Measurements from ENCODE around the gene IQCF5. TPM values are rescaled to one million over a fixed set of nuclear protein-coding genes. Genes with fewer than 3 reads are reported as not detected.

The IQCF5 gene

GRCh38 chr3:51830836-51831385 lies 44.5 kb downstream of the IQCF5 start:
- no peaks in the 10 kb centered on the region for H3K4me1 ChIP-seq (ENCODE audit: control insufficient read depth in 2 of 2, insufficient read depth in 1 of 2, low read depth in 1 of 2, low read length in 2 of 2)
- no peak overlapping the region for H4K8ac ChIP-seq (ENCODE audit: low read depth, low read length)
- no peak overlapping the region for H3K9ac ChIP-seq (ENCODE audit: low read depth, low read length, poor library complexity)
- H4K91ac ChIP-seq (ENCODE audit: low read depth, low read length, poor library complexity): no peak overlapping the region
- H3K14ac ChIP-seq (ENCODE audit: low read length): no peak overlapping the region
- WGBS, 2 donors (ENCODE audit: extremely low coverage in 2 of 2, insufficient read length in 2 of 2, insufficient replicate concordance in 1 of 2): no CpG with 5 or more reads among the region's 4 CpGs
- no peaks in the 10 kb centered on the region for H3K27me3 ChIP-seq (ENCODE audit: control insufficient read depth in 3 of 3, insufficient read depth in 3 of 3, low read depth in 1 of 3, low read length in 3 of 3)
- H2AK5ac ChIP-seq (ENCODE audit: low read depth, low read length): no peak overlapping the region
- no peak overlapping the region for H2BK120ac ChIP-seq (ENCODE audit: low read depth, low read length)
- no peak overlapping the region for H3K18ac ChIP-seq (ENCODE audit: low read length)
- no peak overlapping the region for H3K4me3 ChIP-seq (ENCODE audit: low read length in 2 of 2)
- no peak overlapping the region for H3K4ac ChIP-seq (ENCODE audit: low read length)
- no peaks in the 10 kb centered on the region for H3K79me1 ChIP-seq (ENCODE audit: low read depth, low read length)
- H2BK12ac ChIP-seq (ENCODE audit: low read length): no peak overlapping the region
- H3K4me2 ChIP-seq (ENCODE audit: insufficient read depth, low read length, poor library complexity, severe bottlenecking): no peak overlapping the region
- no peak for DNase-seq (ENCODE audit: low spot score)
- H2BK15ac ChIP-seq (ENCODE audit: low read length): no peak overlapping the region
- H2AFZ ChIP-seq (ENCODE audit: low read length): no peak overlapping the region
- H2BK5ac ChIP-seq (ENCODE audit: low read length): no peak overlapping the region
- no peak overlapping the region for H3K27ac ChIP-seq (replicated peaks; ENCODE audit: low read length)
- H3K36me3 ChIP-seq (replicated peaks in 1 of 2; ENCODE audit: control insufficient read depth in 2 of 2, insufficient read depth in 2 of 2, low read length in 2 of 2): no peaks in the 10 kb centered on the region
- H3K23ac ChIP-seq (ENCODE audit: low read depth, low read length, poor library complexity): no peak overlapping the region
- peaks cover 5 to 7% of the 10 kb centered on the region in 2 donors for H3K9me3 ChIP-seq (replicated peaks in 1 of 2; ENCODE audit: control insufficient read depth in 2 of 2, insufficient read depth in 1 of 2, low read depth in 1 of 2, low read length in 2 of 2)

GRCh38 chr3:51830345-51830744 lies 45.1 kb downstream of the IQCF5 start:
- Histone ChIP-seq H3K4me1 (ENCODE audit: control insufficient read depth in 2 of 2, insufficient read depth in 1 of 2, low read depth in 1 of 2, low read length in 2 of 2) (no peaks in the 10 kb centered on the region), H3K36me3 (replicated peaks in 1 of 2; ENCODE audit: control insufficient read depth in 2 of 2, insufficient read depth in 2 of 2, low read length in 2 of 2) (no peaks in the 10 kb centered on the region), H3K27me3 (ENCODE audit: control insufficient read depth in 3 of 3, insufficient read depth in 3 of 3, low read depth in 1 of 3, low read length in 3 of 3) (no peaks in the 10 kb centered on the region), H4K8ac (ENCODE audit: low read depth, low read length) (no peak overlapping the region), H3K4ac (ENCODE audit: low read length) (no peak overlapping the region), H2BK12ac (ENCODE audit: low read length) (no peak overlapping the region), H3K4me3 (ENCODE audit: low read length in 2 of 2) (no peak overlapping the region), H3K14ac (ENCODE audit: low read length) (no peak overlapping the region), H2BK120ac (ENCODE audit: low read depth, low read length) (no peak overlapping the region), H2AFZ (ENCODE audit: low read length) (no peak overlapping the region), H2BK15ac (ENCODE audit: low read length) (no peak overlapping the region), H3K23ac (ENCODE audit: low read depth, low read length, poor library complexity) (no peak overlapping the region), H3K9ac (ENCODE audit: low read depth, low read length, poor library complexity) (no peak overlapping the region), H3K79me1 (ENCODE audit: low read depth, low read length) (no peaks in the 10 kb centered on the region), H3K9me3 (replicated peaks in 1 of 2; ENCODE audit: control insufficient read depth in 2 of 2, insufficient read depth in 1 of 2, low read depth in 1 of 2, low read length in 2 of 2) (peaks cover 5 to 7% of the 10 kb centered on the region in 2 donors), H2BK5ac (ENCODE audit: low read length) (peak overlapping the region; percentile 31), H4K91ac (ENCODE audit: low read depth, low read length, poor library complexity) (no peak overlapping the region), H3K4me2 (ENCODE audit: insufficient read depth, low read length, poor library complexity, severe bottlenecking) (no peak overlapping the region), H3K27ac (replicated peaks; ENCODE audit: low read length) (no peak overlapping the region), H2AK5ac (ENCODE audit: low read depth, low read length) (no peak overlapping the region), H3K18ac (ENCODE audit: low read length) (no peak overlapping the region)
- no CpG with 5 or more reads among the region's 13 CpGs for WGBS, 2 donors (ENCODE audit: extremely low coverage in 2 of 2, insufficient read length in 2 of 2, insufficient replicate concordance in 1 of 2)
- no peak for DNase-seq (ENCODE audit: low spot score)

GRCh38 chr3:51828297-51828696 lies 47.1 kb downstream of the IQCF5 start:
- Histone ChIP-seq H3K14ac (ENCODE audit: low read length) (no peak overlapping the region), H3K18ac (ENCODE audit: low read length) (no peak overlapping the region), H3K4me2 (ENCODE audit: insufficient read depth, low read length, poor library complexity, severe bottlenecking) (no peak overlapping the region), H3K4me3 (ENCODE audit: low read length in 2 of 2) (no peak overlapping the region), H2BK12ac (ENCODE audit: low read length) (no peak overlapping the region), H2AFZ (ENCODE audit: low read length) (no peak overlapping the region), H2BK120ac (ENCODE audit: low read depth, low read length) (no peak overlapping the region), H3K9me3 (replicated peaks in 1 of 2; ENCODE audit: control insufficient read depth in 2 of 2, insufficient read depth in 1 of 2, low read depth in 1 of 2, low read length in 2 of 2) (peaks cover 5 to 7% of the 10 kb centered on the region in 2 donors), H3K23ac (ENCODE audit: low read depth, low read length, poor library complexity) (no peak overlapping the region), H2BK5ac (ENCODE audit: low read length) (no peak overlapping the region), H3K4me1 (ENCODE audit: control insufficient read depth in 2 of 2, insufficient read depth in 1 of 2, low read depth in 1 of 2, low read length in 2 of 2) (no peaks in the 10 kb centered on the region), H3K4ac (ENCODE audit: low read length) (no peak overlapping the region), H2AK5ac (ENCODE audit: low read depth, low read length) (no peak overlapping the region), H3K27ac (replicated peaks; ENCODE audit: low read length) (no peak overlapping the region), H3K79me1 (ENCODE audit: low read depth, low read length) (no peaks in the 10 kb centered on the region), H3K36me3 (replicated peaks in 1 of 2; ENCODE audit: control insufficient read depth in 2 of 2, insufficient read depth in 2 of 2, low read length in 2 of 2) (no peaks in the 10 kb centered on the region), H4K91ac (ENCODE audit: low read depth, low read length, poor library complexity) (no peak overlapping the region), H2BK15ac (ENCODE audit: low read length) (no peak overlapping the region), H3K9ac (ENCODE audit: low read depth, low read length, poor library complexity) (no peak overlapping the region), H3K27me3 (ENCODE audit: control insufficient read depth in 3 of 3, insufficient read depth in 3 of 3, low read depth in 1 of 3, low read length in 3 of 3) (peaks cover 0 to 4% (median 0%) of the 10 kb centered on the region in 3 experiments), H4K8ac (ENCODE audit: low read depth, low read length) (no peak overlapping the region)
- no peak for DNase-seq (ENCODE audit: low spot score)
- no CpG with 5 or more reads among the region's 1 CpG for WGBS, 2 donors (ENCODE audit: extremely low coverage in 2 of 2, insufficient read length in 2 of 2, insufficient replicate concordance in 1 of 2)

Small RNA genes within 50 kb of the gene (small RNA-seq; reads per million reads assigned to genes)
- not detected for gene RN7SL504P (ENCODE audit: insufficient read depth)

Measured in neuronal stem cell (in vitro differentiated cells).